IPS-18a (cell line): Measurements from ENCODE around the gene GPR139.

ENCODE experiments used
- H3K27ac ChIP-seq: one replicate; pipeline ENCODE4 v1.5.1; 2013; ENCODE audit warnings: low read length
- H3K27me3 ChIP-seq: one replicate; pipeline ENCODE4 v1.6.1; 2013; ENCODE audit warnings: mild to moderate bottlenecking, low read length; ENCODE audit not compliant: control insufficient read depth, insufficient read depth
- H3K36me3 ChIP-seq: one replicate; pipeline ENCODE4 v1.6.1; 2013; ENCODE audit warnings: low read depth, low read length; ENCODE audit not compliant: control insufficient read depth
- H3K4me1 ChIP-seq: one replicate; pipeline ENCODE4 v1.6.1; 2013; ENCODE audit warnings: low read depth, low read length; ENCODE audit not compliant: control insufficient read depth
- H3K4me3 ChIP-seq: one replicate; pipeline ENCODE4 v1.5.1; 2013; ENCODE audit warnings: low read length
- H3K9ac ChIP-seq: one replicate; pipeline ENCODE4 v1.6.1; 2013; ENCODE audit warnings: mild to moderate bottlenecking, low read length, moderate library complexity
- H3K9me3 ChIP-seq: one replicate; pipeline ENCODE4 v1.6.1; 2013; ENCODE audit warnings: low read depth, low read length; ENCODE audit not compliant: control insufficient read depth

GPR139 gene

GRCh38 chr16:20073203-20074098 is at the start of gene GPR139:
Gene GPR139 (minus strand): TSS chr16:20073890. CDS start chr16:20073616, 274 bp downstream.
- no peaks in the 10 kb centered on the region for H3K36me3 ChIP-seq
- H3K4me1 ChIP-seq: peaks cover 18% of the 10 kb centered on the region
- H3K9ac ChIP-seq: peak within 1 kb of the TSS; percentile 18
- H3K9me3 ChIP-seq: no peaks in the 10 kb centered on the region
- no peak within 1 kb of the TSS for H3K27ac ChIP-seq
- peak within 1 kb of the TSS; percentile 71 for H3K4me3 ChIP-seq
- peaks cover 57% of the 10 kb centered on the region for H3K27me3 ChIP-seq

GRCh38 chr16:20122011-20122410 is 48.3 kb upstream of the GPR139 start:
- H3K9me3 ChIP-seq: no peaks in the 10 kb centered on the region
- H3K27ac ChIP-seq: no peak overlapping the region
- H3K4me1 ChIP-seq: no peaks in the 10 kb centered on the region
- no peak overlapping the region for H3K4me3 ChIP-seq
- H3K9ac ChIP-seq: no peak overlapping the region
- H3K36me3 ChIP-seq: no peaks in the 10 kb centered on the region
- H3K27me3 ChIP-seq: no peaks in the 10 kb centered on the region

- no peaks in the 10 kb centered on the region for H3K4me1 ChIP-seq
- H3K36me3 ChIP-seq: no peaks in the 10 kb centered on the region
- no peaks in the 10 kb centered on the region for H3K27me3 ChIP-seq
- no peak overlapping the region for H3K27ac ChIP-seq
- H3K9ac ChIP-seq: no peak overlapping the region
- no peaks in the 10 kb centered on the region for H3K9me3 ChIP-seq
- H3K4me3 ChIP-seq: no peak overlapping the region
These were observed 40.7 kb upstream of the GPR139 start for GRCh38 chr16:20114356-20114755.

- no peaks in the 10 kb centered on the region for H3K36me3 ChIP-seq
- H3K9ac ChIP-seq: no peak overlapping the region
- H3K4me3 ChIP-seq: no peak overlapping the region
- no peak overlapping the region for H3K27ac ChIP-seq
- no peaks in the 10 kb centered on the region for H3K4me1 ChIP-seq
- H3K9me3 ChIP-seq: no peaks in the 10 kb centered on the region
- no peaks in the 10 kb centered on the region for H3K27me3 ChIP-seq
These were observed 37.5 kb upstream of the GPR139 start for GRCh38 chr16:20111143-20111542.

GRCh38 chr16:20107083-20107482 is 33.4 kb upstream of the GPR139 start:
- Histone ChIP-seq H3K27me3 (no peaks in the 10 kb centered on the region), H3K4me3 (no peak overlapping the region), H3K4me1 (no peaks in the 10 kb centered on the region), H3K36me3 (no peaks in the 10 kb centered on the region), H3K9me3 (no peaks in the 10 kb centered on the region), H3K9ac (no peak overlapping the region), H3K27ac (no peak overlapping the region)

- Histone ChIP-seq H3K4me1 (no peaks in the 10 kb centered on the region), H3K36me3 (no peaks in the 10 kb centered on the region), H3K27ac (no peak overlapping the region), H3K27me3 (no peaks in the 10 kb centered on the region), H3K9me3 (no peaks in the 10 kb centered on the region), H3K4me3 (no peak overlapping the region), H3K9ac (no peak overlapping the region)
These were observed 31.0 kb upstream of the GPR139 start for GRCh38 chr16:20104563-20105183.

GRCh38 chr16:20102521-20102920 is 28.8 kb upstream of the GPR139 start:
- Histone ChIP-seq H3K9me3 (no peaks in the 10 kb centered on the region), H3K27me3 (no peaks in the 10 kb centered on the region), H3K9ac (no peak overlapping the region), H3K36me3 (no peaks in the 10 kb centered on the region), H3K4me1 (peaks cover 3% of the 10 kb centered on the region), H3K27ac (no peak overlapping the region), H3K4me3 (no peak overlapping the region)

GRCh38 chr16:20102021-20102420 is 28.3 kb upstream of the GPR139 start:
- peaks cover 3% of the 10 kb centered on the region for H3K4me1 ChIP-seq
- no peaks in the 10 kb centered on the region for H3K27me3 ChIP-seq
- H3K9me3 ChIP-seq: no peaks in the 10 kb centered on the region
- H3K27ac ChIP-seq: no peak overlapping the region
- H3K36me3 ChIP-seq: no peaks in the 10 kb centered on the region
- H3K4me3 ChIP-seq: no peak overlapping the region
- no peak overlapping the region for H3K9ac ChIP-seq

- H3K4me3 ChIP-seq: no peak overlapping the region
- H3K36me3 ChIP-seq: no peaks in the 10 kb centered on the region
- no peaks in the 10 kb centered on the region for H3K27me3 ChIP-seq
- H3K9me3 ChIP-seq: no peaks in the 10 kb centered on the region
- peaks cover 3% of the 10 kb centered on the region for H3K4me1 ChIP-seq
- no peak overlapping the region for H3K27ac ChIP-seq
- no peak overlapping the region for H3K9ac ChIP-seq
These were observed 25.7 kb upstream of the GPR139 start for GRCh38 chr16:20099375-20099774.

- Histone ChIP-seq H3K9me3 (no peaks in the 10 kb centered on the region), H3K9ac (no peak overlapping the region), H3K27me3 (no peaks in the 10 kb centered on the region), H3K36me3 (no peaks in the 10 kb centered on the region), H3K4me1 (no peaks in the 10 kb centered on the region), H3K4me3 (no peak overlapping the region), H3K27ac (no peak overlapping the region)
These were observed 20.5 kb upstream of the GPR139 start for GRCh38 chr16:20094157-20094556.

GRCh38 chr16:20089246-20089965 is 15.7 kb upstream of the GPR139 start:
- Histone ChIP-seq H3K36me3 (no peaks in the 10 kb centered on the region), H3K9ac (no peak overlapping the region), H3K27ac (no peak overlapping the region), H3K4me1 (no peaks in the 10 kb centered on the region), H3K9me3 (no peaks in the 10 kb centered on the region), H3K4me3 (no peak overlapping the region), H3K27me3 (no peaks in the 10 kb centered on the region)
